ENCODE results near the gene TBXA2R. TPM values are rescaled to one million over a fixed set of nuclear protein-coding genes. Genes with fewer than 3 reads are reported as not detected.

TBXA2R gene
- total and polyA plus RNA-seq, 2 experiments from 2014 or later: 0.70 to 2.0 TPM

- TF ChIP-seq EZH2phosphoT487 (IDR thresholded peaks at IDR 0.05; ENCODE audit: low read depth, severe bottlenecking, unreplicated experiment): no peak
- TF ChIP-seq, protein P1, sequence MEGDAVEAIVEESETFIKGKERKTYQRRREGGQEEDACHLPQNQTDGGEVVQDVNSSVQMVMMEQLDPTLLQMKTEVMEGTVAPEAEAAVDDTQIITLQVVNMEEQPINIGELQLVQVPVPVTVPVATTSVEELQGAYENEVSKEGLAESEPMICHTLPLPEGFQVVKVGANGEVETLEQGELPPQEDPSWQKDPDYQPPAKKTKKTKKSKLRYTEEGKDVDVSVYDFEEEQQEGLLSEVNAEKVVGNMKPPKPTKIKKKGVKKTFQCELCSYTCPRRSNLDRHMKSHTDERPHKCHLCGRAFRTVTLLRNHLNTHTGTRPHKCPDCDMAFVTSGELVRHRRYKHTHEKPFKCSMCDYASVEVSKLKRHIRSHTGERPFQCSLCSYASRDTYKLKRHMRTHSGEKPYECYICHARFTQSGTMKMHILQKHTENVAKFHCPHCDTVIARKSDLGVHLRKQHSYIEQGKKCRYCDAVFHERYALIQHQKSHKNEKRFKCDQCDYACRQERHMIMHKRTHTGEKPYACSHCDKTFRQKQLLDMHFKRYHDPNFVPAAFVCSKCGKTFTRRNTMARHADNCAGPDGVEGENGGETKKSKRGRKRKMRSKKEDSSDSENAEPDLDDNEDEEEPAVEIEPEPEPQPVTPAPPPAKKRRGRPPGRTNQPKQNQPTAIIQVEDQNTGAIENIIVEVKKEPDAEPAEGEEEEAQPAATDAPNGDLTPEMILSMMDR (IDR thresholded peaks at IDR 0.05; ENCODE audit: poor library complexity): no peak
- no peak for TF ChIP-seq EZH2 (IDR thresholded peaks at IDR 0.05; ENCODE audit: borderline replicate concordance)
- Histone ChIP-seq H3K4me3 (no peak overlapping the region), H3K79me2 (no peaks in the 10 kb centered on the region), H4K20me1 (ENCODE audit: insufficient read depth, poor library complexity, severe bottlenecking) (no peaks in the 10 kb centered on the region), H3K27ac (no peak overlapping the region), H2AFZ (no peak overlapping the region), H3K27me3 (no peaks in the 10 kb centered on the region), H3K4me2 (no peak overlapping the region), H3K36me3 (replicated peaks; ENCODE audit: insufficient read depth, low read depth) (no peaks in the 10 kb centered on the region), H3K4me1 (ENCODE audit: insufficient read depth) (no peaks in the 10 kb centered on the region), H3K9me3 (ENCODE audit: low read depth) (no peaks in the 10 kb centered on the region), H3K9me2 (replicated peaks; ENCODE audit: insufficient read depth) (no peaks in the 10 kb centered on the region)
- no peak for DNase-seq (ENCODE audit: low spot score)
- WGBS (ENCODE audit: low lambda C conversion rate, missing lambda C conversion rate): 97% methylated on average over 55 of the region's 55 CpGs
Measured at GRCh38 chr19:3638208-3639193, 31.8 kb upstream of the TBXA2R start.

- WGBS (ENCODE audit: low lambda C conversion rate, missing lambda C conversion rate): 96% methylated on average over 17 of the region's 23 CpGs
- TF ChIP-seq EZH2phosphoT487 (IDR thresholded peaks at IDR 0.05; ENCODE audit: low read depth, severe bottlenecking, unreplicated experiment): no peak
- TF ChIP-seq, protein P1 (IDR thresholded peaks at IDR 0.05; ENCODE audit: poor library complexity): no peak
- no peak for TF ChIP-seq EZH2 (IDR thresholded peaks at IDR 0.05; ENCODE audit: borderline replicate concordance)
- Histone ChIP-seq H3K27me3 (no peaks in the 10 kb centered on the region), H4K20me1 (ENCODE audit: insufficient read depth, poor library complexity, severe bottlenecking) (no peaks in the 10 kb centered on the region), H3K79me2 (no peaks in the 10 kb centered on the region), H3K36me3 (replicated peaks; ENCODE audit: insufficient read depth, low read depth) (no peaks in the 10 kb centered on the region), H3K9me3 (ENCODE audit: low read depth) (no peaks in the 10 kb centered on the region), H3K4me3 (no peak overlapping the region), H2AFZ (no peak overlapping the region), H3K9me2 (replicated peaks; ENCODE audit: insufficient read depth) (no peaks in the 10 kb centered on the region), H3K4me2 (no peak overlapping the region), H3K4me1 (ENCODE audit: insufficient read depth) (no peaks in the 10 kb centered on the region), H3K27ac (no peak overlapping the region)
- DNase-seq (ENCODE audit: low spot score): no peak
Measured at GRCh38 chr19:3637621-3638020, 30.9 kb upstream of the TBXA2R start.

DNA sequence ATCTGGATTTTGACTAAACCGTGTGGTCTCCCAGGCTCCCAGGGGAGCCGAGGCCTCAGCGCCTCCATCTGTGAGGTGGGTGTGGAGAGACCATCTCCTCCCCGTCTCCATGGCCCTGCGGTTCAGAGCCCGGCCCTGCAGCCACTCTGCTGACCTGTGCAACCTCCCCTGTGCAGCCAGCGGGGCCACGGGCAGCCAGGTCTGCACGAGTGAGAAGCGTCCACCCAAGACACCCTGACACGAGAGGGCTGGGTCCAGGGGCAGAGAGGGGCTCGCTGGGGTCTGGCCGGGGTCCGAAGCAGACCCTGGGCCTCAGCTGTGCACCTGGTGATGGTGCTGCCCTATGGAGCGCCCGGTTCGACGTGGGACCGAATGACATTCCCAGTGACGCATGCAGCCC is 30.3 kb upstream of the TBXA2R start:
- no peaks in the 10 kb centered on the region for H3K9me2 ChIP-seq (replicated peaks; ENCODE audit: insufficient read depth)
- H3K4me3 ChIP-seq: no peak overlapping the region
- no peaks in the 10 kb centered on the region for H4K20me1 ChIP-seq (ENCODE audit: insufficient read depth, poor library complexity, severe bottlenecking)
- no peaks in the 10 kb centered on the region for H3K27me3 ChIP-seq
- 92% methylated on average over 12 of the region's 20 CpGs for WGBS (ENCODE audit: low lambda C conversion rate, missing lambda C conversion rate)
- no peaks in the 10 kb centered on the region for H3K9me3 ChIP-seq (ENCODE audit: low read depth)
- TF ChIP-seq EZH2 (IDR thresholded peaks at IDR 0.05; ENCODE audit: borderline replicate concordance) (no peak), EZH2phosphoT487 (IDR thresholded peaks at IDR 0.05; ENCODE audit: low read depth, severe bottlenecking, unreplicated experiment) (no peak)
- TF ChIP-seq, protein P1 (IDR thresholded peaks at IDR 0.05; ENCODE audit: poor library complexity): no peak
- H3K27ac ChIP-seq: no peak overlapping the region
- H2AFZ ChIP-seq: no peak overlapping the region
- H3K36me3 ChIP-seq (replicated peaks; ENCODE audit: insufficient read depth, low read depth): no peaks in the 10 kb centered on the region
- no peak overlapping the region for H3K4me2 ChIP-seq
- no peaks in the 10 kb centered on the region for H3K79me2 ChIP-seq
- DNase-seq (ENCODE audit: low spot score): no peak
- H3K4me1 ChIP-seq (ENCODE audit: insufficient read depth): no peaks in the 10 kb centered on the region
